Right lung (tissue), 5 donors: Measurements from ENCODE around the gene CTSW. TPM values are rescaled to one million over a fixed set of nuclear protein-coding genes. Genes with fewer than 3 reads are reported as not detected.

Experiments used
- DNase-seq, 2 donors: peaks; one replicate each; pipeline ENCODE4 v3.0.0-alpha.2; 2013
- polyA plus RNA-seq, 5 donors: library from polyadenylated mRNA; unstranded; fragments of 120-200 nt; gene quantifications; one replicate each; pipeline versions ENCODE4 v1.2.1 to v1.2.3, GENCODE V29; 2013; ENCODE audit warnings: inconsistent platforms in 1 of 5, low replicate concordance in 1 of 5; ENCODE audit not compliant: insufficient read length in 5 of 5, insufficient read depth in 1 of 5

CTSW gene
- polyA plus RNA-seq, 5 donors, result 2.6 to 6.3 (median 6.1) TPM

DNA sequence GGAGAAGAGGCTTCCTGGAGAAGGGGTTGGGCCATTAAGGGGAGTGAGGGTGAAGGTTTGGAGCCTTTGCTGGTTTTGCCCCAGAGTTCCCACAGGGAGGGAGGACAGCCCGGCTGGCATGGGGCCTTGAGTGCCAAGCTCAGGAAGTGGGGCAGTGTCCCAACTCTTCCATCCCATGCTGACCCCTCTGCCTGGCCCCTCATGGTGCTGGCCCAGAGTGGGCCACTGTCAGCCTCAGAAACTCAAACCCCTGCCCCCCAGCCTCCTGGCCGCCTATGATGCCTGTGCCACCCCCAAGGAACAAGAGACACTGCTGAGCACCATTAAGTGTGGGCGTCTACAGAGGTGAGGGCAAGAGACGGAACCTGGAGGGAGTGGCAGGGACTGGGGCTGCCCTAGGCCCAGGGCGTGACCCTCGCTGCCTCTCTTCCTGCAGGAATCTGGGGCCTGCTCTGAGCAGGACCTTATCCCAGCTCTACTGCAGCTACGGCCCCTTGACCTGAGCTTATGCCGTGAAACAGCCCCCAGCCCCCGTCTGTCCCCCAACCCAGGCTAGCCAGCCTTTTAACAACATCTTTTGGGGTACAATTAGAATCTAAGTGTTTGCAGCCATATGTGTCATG, 14.0 kb upstream of the CTSW start:
- no peak for DNase-seq

- no peak for DNase-seq
Observed at GRCh38 chr11:65866509-65867283, 12.9 kb upstream of the CTSW start.

DNA sequence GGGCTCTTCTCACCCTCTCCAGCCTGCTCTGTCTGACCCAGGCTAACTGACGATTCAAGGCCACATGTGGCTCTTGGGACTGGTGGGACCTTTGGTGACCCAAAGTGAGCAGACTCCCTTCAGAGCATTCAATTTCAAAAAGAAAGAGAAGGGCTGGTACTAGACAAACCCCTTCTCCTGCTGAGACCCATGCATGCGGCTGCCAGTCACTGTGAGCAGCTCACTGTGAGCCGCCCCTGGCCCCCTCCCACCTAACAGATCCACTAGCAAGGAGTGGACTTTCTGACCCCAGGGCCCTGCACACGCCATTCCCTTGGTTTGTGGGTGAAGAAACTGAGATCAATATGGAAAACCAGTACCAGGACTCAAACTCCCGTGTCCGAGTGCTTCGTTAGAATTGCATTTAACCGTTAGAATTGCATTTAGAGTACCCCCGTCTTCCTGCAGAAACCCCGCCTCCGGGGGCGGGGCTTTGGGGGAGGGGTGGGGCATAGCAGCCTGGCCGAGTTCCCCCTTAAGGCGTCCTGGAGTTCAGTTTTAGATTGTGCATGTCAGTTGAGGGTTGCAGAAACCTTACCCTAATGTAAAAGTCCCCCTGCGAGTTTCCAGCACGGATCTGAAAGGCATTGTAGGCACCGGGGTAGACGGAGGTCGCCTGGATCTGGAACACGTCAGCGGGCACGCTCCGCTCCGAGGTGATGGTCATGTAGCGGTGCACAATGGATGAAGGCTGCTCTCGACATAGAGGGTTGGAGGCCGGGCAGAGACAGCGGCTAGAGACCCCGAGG, 12.2 kb upstream of the CTSW start:
- DNase-seq, result no peak

DNA sequence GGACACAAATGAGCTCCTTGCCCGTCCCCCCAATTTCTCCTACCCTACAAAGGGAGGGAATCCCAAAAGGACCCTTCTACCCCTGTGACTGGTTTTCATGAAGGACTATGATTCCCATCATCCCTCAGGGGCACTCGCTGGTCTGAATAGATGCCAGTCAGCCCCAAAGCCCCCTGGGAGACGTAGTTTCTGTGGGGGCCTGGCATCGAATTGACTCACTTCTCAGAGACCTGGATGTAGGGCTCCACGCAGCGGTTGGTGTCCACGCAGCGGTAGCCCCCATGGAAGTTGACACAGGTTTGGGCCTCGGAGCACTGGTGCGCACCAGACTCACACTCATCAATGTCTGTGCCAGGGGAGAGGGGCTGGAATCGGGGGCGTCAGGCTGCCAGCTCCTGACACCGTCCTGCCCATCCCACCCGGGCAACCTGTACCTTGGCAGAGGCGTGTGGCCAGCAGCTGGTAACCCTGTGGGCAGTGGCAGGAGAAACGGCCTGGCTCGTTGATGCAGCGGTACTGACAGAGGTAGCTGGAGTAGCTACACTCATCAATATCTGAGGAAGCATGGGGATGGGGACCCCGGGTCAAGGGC, 11.5 kb upstream of the CTSW start:
- no peak for DNase-seq

GRCh38 chr11:65868907-65869306, 10.7 kb upstream of the CTSW start:
- DNase-seq, result no peak

GRCh38 chr11:65869643-65870306, 9.9 kb upstream of the CTSW start:
- no peak for DNase-seq

DNA sequence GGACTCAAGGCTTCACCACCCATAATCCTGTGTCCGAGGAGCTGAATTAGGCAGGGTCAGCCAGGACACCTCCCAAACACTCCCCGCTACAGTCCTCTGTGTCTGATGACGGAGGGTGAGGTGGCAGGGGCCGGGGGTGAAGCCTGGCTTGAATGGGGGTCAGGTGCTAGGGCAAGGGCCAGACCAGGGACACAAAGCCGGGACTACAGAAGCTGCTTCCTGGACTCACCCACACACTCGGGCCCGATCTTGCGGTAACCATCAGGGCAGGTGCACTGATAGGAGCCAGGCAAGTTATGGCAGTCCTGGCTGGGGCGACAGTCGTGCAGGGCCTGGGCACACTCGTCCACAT, 9.4 kb upstream of the CTSW start:
- DNase-seq, result no peak

DNA sequence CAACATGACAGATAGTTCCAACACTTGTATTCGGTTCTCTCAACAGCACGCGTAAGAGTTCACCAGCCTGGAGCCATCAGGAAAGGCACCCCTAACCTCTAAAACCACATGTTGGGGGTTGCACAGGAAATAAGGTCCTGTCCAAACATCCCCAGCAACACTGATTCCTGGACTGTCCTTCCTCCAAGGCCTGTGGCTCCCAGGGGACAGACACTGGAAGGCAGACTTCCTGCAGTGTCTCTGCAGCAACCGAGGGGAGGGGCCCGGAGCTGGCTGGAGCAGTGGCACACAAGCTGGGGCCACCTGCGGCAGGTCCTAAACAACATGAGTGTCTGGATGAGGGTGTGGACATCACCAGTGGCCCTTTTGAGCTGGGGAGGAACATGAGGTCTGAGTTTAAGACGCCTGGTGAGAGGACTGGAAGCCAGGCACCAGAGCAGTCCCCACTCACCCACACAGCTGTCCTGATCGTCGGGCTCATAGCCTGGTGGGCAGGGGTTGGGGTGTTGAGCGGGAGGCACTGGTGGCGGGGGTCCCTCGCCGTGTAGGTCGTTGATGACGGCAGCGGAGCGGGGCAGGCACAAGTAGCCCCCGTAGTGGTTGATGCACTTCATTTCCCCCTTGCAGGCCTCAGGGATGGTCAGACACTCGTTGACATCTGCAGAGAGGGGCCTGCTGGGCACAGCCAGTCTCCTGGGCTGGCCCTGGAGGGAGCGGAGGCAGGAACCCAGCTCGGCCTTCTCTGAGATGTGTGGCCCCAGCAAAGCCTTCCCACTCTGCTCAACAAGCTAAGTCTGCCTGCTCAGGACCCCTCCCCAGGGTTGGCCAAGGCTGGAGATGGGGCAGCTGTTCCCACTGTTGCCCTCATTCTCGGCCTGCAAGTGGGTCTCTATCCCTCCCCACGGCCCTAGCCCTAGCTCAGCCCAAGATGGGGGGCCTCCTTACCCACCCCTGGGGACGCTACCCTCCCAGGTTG, 8.6 kb upstream of the CTSW start:
- DNase-seq, result no peak

DNA sequence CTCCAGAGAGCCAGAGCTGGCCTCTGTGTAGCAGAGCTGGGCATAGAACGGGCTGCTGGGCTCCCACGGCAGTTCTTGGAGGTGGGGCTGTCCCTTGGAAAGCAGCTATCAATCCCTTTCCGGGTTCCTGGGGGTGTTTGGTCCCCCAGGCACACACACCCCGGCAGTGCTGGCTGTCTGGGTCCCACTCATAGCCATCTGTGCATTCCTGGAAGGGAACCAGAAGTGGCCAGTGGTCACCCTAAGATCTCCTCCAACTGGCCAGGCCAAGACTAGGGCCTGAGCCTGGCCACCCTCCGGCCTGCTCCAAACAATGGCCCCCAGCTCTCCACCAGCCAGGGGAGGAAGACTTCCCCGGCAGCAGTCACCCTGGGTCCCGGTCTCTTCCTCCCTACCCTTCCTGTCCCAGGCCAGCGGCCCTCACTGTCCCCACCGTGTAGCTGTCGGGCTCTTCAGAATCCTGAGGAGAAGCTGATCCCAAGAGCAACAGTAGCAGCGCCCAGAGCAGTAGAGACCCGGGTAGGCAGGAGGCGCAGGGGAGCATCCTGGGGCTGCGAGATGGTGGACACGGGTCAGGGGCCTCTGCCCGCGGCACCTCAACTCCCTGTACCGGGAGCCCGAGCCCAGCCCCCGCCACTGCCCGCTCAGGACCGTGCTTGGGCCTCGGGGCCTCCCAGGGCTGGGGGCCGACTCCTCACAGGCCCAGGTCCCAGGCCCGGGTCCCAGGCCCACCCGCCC, 7.7 kb upstream of the CTSW start:
- DNase-seq, result no peak

GRCh38 chr11:65872586-65873317, 6.9 kb upstream of the CTSW start, which contains the start of gene EFEMP2:
Gene EFEMP2, minus strand, starts transcription at chr11:65872800. Its CDS starts 446 bp downstream, at chr11:65872354.
- DNase-seq, result peak; percentile 76 to 80

DNA sequence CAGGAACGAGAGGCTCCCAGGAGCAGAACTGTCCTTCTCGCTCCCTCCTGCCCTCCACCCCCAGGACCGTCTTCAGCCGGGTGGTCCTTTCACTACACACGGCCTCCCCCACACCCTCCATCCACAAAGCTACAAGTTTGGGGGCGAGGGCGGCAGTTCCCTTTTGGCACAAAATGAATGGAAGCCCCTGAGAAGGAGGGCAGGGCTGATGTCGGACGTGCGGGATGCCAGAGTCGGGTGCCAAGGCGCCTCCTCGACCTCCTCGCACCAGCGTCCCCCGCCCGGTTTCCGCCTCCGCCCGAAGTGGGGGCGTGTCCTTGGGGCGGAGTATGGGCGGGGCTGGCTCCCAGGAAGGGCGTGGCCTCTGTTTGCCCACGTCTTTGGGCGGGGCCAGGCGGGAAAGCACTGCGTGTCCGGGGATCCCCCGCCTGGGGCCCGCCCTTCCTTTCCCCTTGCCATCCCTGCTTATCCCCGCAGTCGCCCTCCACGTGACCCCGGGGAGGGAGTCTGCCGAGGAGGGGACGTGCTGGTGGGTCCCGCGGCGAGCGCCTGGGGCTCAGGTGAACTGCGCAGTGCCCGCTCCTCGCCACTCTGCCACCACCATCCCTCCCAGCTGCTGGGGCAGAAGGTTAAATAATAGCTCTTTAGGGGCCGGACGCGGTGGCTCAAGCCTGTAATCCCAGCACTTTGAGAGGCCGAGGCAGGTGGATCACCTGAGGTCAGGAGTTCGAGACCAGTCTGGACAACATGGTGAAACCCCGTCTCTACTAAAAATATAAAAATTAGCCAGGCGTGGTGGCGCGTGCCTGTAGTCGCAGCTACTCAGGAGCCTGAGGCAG, 6.1 kb upstream of the CTSW start:
- DNase-seq, result peak; percentile 95

DNA sequence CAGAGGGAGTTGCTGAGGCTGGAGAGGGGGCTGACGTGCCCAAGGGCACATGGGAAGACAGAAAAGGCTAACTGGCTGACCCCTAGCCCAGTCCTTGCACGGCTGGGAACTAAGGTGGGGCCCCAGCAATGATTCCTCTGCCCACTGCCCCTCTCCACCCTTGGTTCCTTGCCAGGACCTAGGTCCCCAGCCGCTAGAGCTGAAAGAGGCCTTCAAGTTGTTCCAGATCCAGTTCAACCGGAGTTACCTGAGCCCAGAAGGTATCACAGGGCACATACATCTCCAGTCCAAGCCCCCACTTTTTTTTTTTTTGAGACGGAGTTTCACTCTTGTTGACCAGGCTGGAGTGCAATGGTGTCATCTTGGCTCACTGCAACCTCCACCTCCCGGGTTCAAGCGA, 390 bp downstream of the CTSW start:
- DNase-seq, result no peak

DNA sequence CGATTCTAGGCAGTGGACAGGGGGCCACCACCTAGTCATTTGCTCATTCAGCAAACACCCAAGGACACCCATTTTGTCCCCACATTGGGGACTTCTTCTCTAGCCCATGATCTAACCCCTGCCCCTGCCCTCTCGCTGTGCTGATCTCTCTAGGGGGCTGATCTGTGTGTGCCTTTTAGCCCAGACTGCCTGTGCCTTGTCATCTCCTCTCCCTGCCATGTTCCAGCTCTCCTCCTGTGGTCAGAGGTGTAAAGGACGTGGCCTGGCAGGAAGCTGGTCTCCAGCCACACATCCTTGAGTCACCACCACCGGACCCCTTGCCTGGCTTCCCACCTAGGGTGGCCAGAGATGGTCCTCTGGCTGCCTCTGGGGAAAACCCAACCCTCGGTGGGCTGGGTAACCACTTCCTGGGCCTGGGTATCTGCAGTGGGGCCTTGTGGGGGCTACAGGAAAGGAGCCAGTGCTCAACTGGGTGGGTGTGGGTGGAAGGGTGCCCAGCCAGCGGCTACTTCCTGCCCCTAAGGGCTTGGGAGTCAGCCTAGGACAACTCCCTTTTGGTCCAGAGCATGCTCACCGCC, 1.3 kb downstream of the CTSW start:
- DNase-seq, result no peak

DNA sequence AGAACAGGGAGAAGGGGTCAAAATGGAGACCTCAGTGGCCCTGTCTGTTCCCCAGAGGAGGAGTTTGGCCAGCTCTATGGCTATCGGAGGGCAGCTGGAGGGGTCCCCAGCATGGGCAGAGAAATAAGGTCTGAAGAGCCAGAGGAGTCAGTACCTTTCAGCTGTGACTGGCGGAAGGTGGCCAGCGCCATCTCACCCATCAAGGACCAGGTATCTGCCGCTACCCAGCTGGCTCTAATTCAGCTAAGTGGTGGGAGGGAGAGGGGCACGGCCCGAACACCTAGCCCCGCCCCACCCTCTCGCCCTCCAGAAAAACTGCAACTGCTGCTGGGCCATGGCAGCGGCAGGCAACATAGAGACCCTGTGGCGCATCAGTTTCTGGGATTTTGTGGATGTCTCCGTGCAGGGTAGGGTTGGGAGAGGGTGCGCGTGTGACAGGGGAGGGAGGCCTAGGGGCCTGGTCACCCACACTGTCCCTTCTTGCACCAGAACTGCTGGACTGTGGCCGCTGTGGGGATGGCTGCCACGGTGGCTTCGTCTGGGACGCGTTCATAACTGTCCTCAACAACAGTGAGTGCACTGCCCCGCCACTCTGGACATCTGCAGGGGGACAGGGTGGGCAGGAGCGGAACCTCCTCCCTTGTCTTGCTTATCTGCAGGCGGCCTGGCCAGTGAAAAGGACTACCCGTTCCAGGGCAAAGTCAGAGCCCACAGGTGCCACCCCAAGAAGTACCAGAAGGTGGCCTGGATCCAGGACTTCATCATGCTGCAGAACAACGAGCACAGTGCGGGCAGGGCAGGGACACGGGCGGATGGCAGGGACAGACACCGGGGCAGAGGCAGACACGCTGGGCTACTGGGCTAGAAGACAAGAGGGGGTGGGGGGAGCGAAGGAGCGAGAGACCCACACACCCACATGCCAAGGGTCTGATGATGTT, 2.8 kb downstream of the CTSW start:
- no peak for DNase-seq

- no peak for DNase-seq
Observed at GRCh38 chr11:65883058-65883761, 3.6 kb downstream of the CTSW start.
